Adipocyte (in vitro differentiated cells): ENCODE measurements around the gene HUS1B.

Experiments
- DNase-seq: peaks from one replicate; pipeline ENCODE4 v3.0.0-alpha.2; 2015; ENCODE audit warnings: low read depth
- H3K27me3 ChIP-seq: replicated peaks from 2 replicates; pipeline ENCODE4 v1.7.0; 2013; ENCODE audit warnings: mild to moderate bottlenecking, low read length, moderate library complexity; ENCODE audit not compliant: control insufficient read depth, insufficient read depth
- H3K36me3 ChIP-seq: 2 replicates; pipeline ENCODE4 v1.7.0; 2013; ENCODE audit warnings: low read length, mild to moderate bottlenecking, moderate library complexity; ENCODE audit not compliant: control insufficient read depth, insufficient read depth, severe bottlenecking
- H3K4me1 ChIP-seq: 2 replicates; pipeline ENCODE4 v1.7.0; 2013; ENCODE audit warnings: mild to moderate bottlenecking, low read length, moderate library complexity; ENCODE audit not compliant: control insufficient read depth, insufficient read depth
- H3K4me3 ChIP-seq: 2 replicates; pipeline ENCODE4 v1.7.0; 2013; ENCODE audit warnings: mild to moderate bottlenecking, low read length, moderate library complexity
- H3K9ac ChIP-seq: 2 replicates; pipeline ENCODE4 v1.7.0; 2013; ENCODE audit warnings: mild to moderate bottlenecking, low read length, moderate library complexity
- H3K9me3 ChIP-seq: 2 replicates; pipeline ENCODE4 v1.7.0; 2013; ENCODE audit warnings: mild to moderate bottlenecking, low read length, moderate library complexity; ENCODE audit not compliant: control insufficient read depth

The HUS1B gene

GRCh38 chr6:620166-620565, 36.7 kb downstream of the HUS1B start:
- H3K4me1 ChIP-seq: no peaks in the 10 kb centered on the region
- no peaks in the 10 kb centered on the region for H3K27me3 ChIP-seq
- H3K9me3 ChIP-seq: no peaks in the 10 kb centered on the region
- no peak overlapping the region for H3K4me3 ChIP-seq
- peaks cover 20% of the 10 kb centered on the region for H3K36me3 ChIP-seq
- no peak overlapping the region for H3K9ac ChIP-seq
- no peak for DNase-seq

GRCh38 chr6:617456-618100, 39.3 kb downstream of the HUS1B start:
- H3K4me3 ChIP-seq: no peak overlapping the region
- DNase-seq: no peak
- H3K4me1 ChIP-seq: no peaks in the 10 kb centered on the region
- no peak overlapping the region for H3K9ac ChIP-seq
- peaks cover 22% of the 10 kb centered on the region for H3K36me3 ChIP-seq
- no peaks in the 10 kb centered on the region for H3K9me3 ChIP-seq
- no peaks in the 10 kb centered on the region for H3K27me3 ChIP-seq

- no peak for DNase-seq
- H3K4me3 ChIP-seq: no peak overlapping the region
- no peak overlapping the region for H3K9ac ChIP-seq
- H3K27me3 ChIP-seq: no peaks in the 10 kb centered on the region
- no peaks in the 10 kb centered on the region for H3K9me3 ChIP-seq
- peaks cover 20% of the 10 kb centered on the region for H3K36me3 ChIP-seq
- H3K4me1 ChIP-seq: peaks cover 10% of the 10 kb centered on the region
Measured at GRCh38 chr6:613981-614380, 42.9 kb downstream of the HUS1B start.

GRCh38 chr6:611928-612327, 45.0 kb downstream of the HUS1B start:
- H3K4me3 ChIP-seq: no peak overlapping the region
- no peaks in the 10 kb centered on the region for H3K9me3 ChIP-seq
- no peak for DNase-seq
- H3K36me3 ChIP-seq: peaks cover 14% of the 10 kb centered on the region
- peaks cover 10% of the 10 kb centered on the region for H3K4me1 ChIP-seq
- H3K27me3 ChIP-seq: no peaks in the 10 kb centered on the region
- no peak overlapping the region for H3K9ac ChIP-seq

- peaks cover 10% of the 10 kb centered on the region for H3K4me1 ChIP-seq
- peak; percentile 9 for DNase-seq
- no peaks in the 10 kb centered on the region for H3K9me3 ChIP-seq
- no peaks in the 10 kb centered on the region for H3K27me3 ChIP-seq
- peaks cover 20% of the 10 kb centered on the region for H3K36me3 ChIP-seq
- H3K9ac ChIP-seq: no peak overlapping the region
- no peak overlapping the region for H3K4me3 ChIP-seq
Measured at GRCh38 chr6:610882-611281, 46.0 kb downstream of the HUS1B start.

- no peaks in the 10 kb centered on the region for H3K27me3 ChIP-seq
- DNase-seq: no peak
- H3K36me3 ChIP-seq: peaks cover 16% of the 10 kb centered on the region
Measured at GRCh38 chr6:609905-610304, 47.0 kb downstream of the HUS1B start.

GRCh38 chr6:606829-607379, 50.0 kb downstream of the HUS1B start:
- H3K27me3 ChIP-seq: no peaks in the 10 kb centered on the region
- H3K9ac ChIP-seq: no peak overlapping the region

More at GRCh38 chr6:609905-610304, 47.0 kb downstream of the HUS1B start:
- H3K9ac ChIP-seq: no peak overlapping the region
- H3K4me3 ChIP-seq: no peak overlapping the region
- peaks cover 10% of the 10 kb centered on the region for H3K4me1 ChIP-seq
- no peaks in the 10 kb centered on the region for H3K9me3 ChIP-seq

More at GRCh38 chr6:606829-607379, 50.0 kb downstream of the HUS1B start:
- H3K4me3 ChIP-seq: no peak overlapping the region
- peaks cover 10% of the 10 kb centered on the region for H3K4me1 ChIP-seq
- H3K36me3 ChIP-seq: peaks cover 16% of the 10 kb centered on the region
- no peaks in the 10 kb centered on the region for H3K9me3 ChIP-seq
- no peak for DNase-seq
